VCaP (cell line): ENCODE measurements around the gene LINC00237.
A peak's percentile ranks its signal among the peaks of the same experiment; 100 is the strongest.

Experiments used
- H3K27ac ChIP-seq: fragments of 450-650 bp; 2 replicates; pipeline ENCODE4 v1.5.1; 2017
- CTCF ChIP-seq: fragments of 450-650 bp; conservative IDR thresholded peaks from 2 replicates; pipeline ENCODE4 v1.5.1; 2017; ENCODE audit warnings: mild to moderate bottlenecking, moderate library complexity

The LINC00237 gene

GRCh38 chr20:21125072-21125848 lies 19.1 kb upstream of the LINC00237 start:
- H3K27ac ChIP-seq: peak overlapping the region; percentile 95

GRCh38 chr20:21124190-21124589 lies 18.0 kb upstream of the LINC00237 start:
- no peak for TF ChIP-seq CTCF
- H3K27ac ChIP-seq: no peak overlapping the region

More at GRCh38 chr20:21125072-21125848, 19.1 kb upstream of the LINC00237 start:
- peak; percentile 31; the same call in 1 of the 2 replicates for TF ChIP-seq CTCF

- no peak overlapping the region for H3K27ac ChIP-seq
- TF ChIP-seq CTCF: no peak
Observed at GRCh38 chr20:21118782-21119181, 12.6 kb upstream of the LINC00237 start.

- no peak for TF ChIP-seq CTCF
- H3K27ac ChIP-seq: no peak overlapping the region
Observed at GRCh38 chr20:21118138-21118537, 12.0 kb upstream of the LINC00237 start.

- H3K27ac ChIP-seq: no peak overlapping the region
- no peak for TF ChIP-seq CTCF
Observed at GRCh38 chr20:21117521-21117920, 11.4 kb upstream of the LINC00237 start.

GRCh38 chr20:21114584-21114983 lies 8.4 kb upstream of the LINC00237 start:
- no peak overlapping the region for H3K27ac ChIP-seq
- no peak for TF ChIP-seq CTCF

GRCh38 chr20:21113697-21114096 lies 7.5 kb upstream of the LINC00237 start:
- no peak for TF ChIP-seq CTCF
- no peak overlapping the region for H3K27ac ChIP-seq
